Epithelial cell of esophagus (primary cell): ENCODE measurements around the gene CD79A.

Source experiments
- DNase-seq: peaks from one replicate; pipeline ENCODE4 v3.0.0; 2010; ENCODE audit warnings: low read depth
- H3K4me3 ChIP-seq: 2 replicates; pipeline ENCODE4 v1.5.1; 2011; ENCODE audit warnings: mild to moderate bottlenecking, low read length, control low read depth
- CTCF ChIP-seq: IDR thresholded peaks from 2 replicates; pipeline ENCODE4 v1.5.1; 2011; ENCODE audit warnings: low read depth, mild to moderate bottlenecking, low read length, control low read depth, inconsistent platforms; ENCODE audit not compliant: insufficient read depth; ENCODE audit errors: missing control alignments

The CD79A gene

GRCh38 chr19:41847351-41848105 is 29.6 kb upstream of the CD79A start:
- no peak for DNase-seq
- H3K4me3 ChIP-seq, result no peak overlapping the region
- no peak for TF ChIP-seq CTCF

- no peak for TF ChIP-seq CTCF
- DNase-seq, result no peak
- no peak overlapping the region for H3K4me3 ChIP-seq
Measured at GRCh38 chr19:41848666-41849065, 28.4 kb upstream of the CD79A start.

- no peak for TF ChIP-seq CTCF
- H3K4me3 ChIP-seq, result no peak overlapping the region
- no peak for DNase-seq
Measured at GRCh38 chr19:41849067-41849466, 28.0 kb upstream of the CD79A start.

GRCh38 chr19:41850381-41850780 is 26.7 kb upstream of the CD79A start:
- H3K4me3 ChIP-seq, result no peak overlapping the region
- no peak for TF ChIP-seq CTCF
- DNase-seq, result no peak

- TF ChIP-seq CTCF, result no peak
- no peak overlapping the region for H3K4me3 ChIP-seq
- DNase-seq, result no peak
Measured at GRCh38 chr19:41851456-41851855, 25.6 kb upstream of the CD79A start.

GRCh38 chr19:41853344-41853743 is 23.7 kb upstream of the CD79A start:
- H3K4me3 ChIP-seq, result no peak overlapping the region
- no peak for TF ChIP-seq CTCF
- no peak for DNase-seq

GRCh38 chr19:41853768-41854167 is 23.3 kb upstream of the CD79A start:
- DNase-seq, result no peak
- H3K4me3 ChIP-seq, result no peak overlapping the region
- no peak for TF ChIP-seq CTCF
